RWPE1 (cell line): ENCODE data around the gene CCL3.
"Not testable (repeated sequence)": the region's sequence is repeated elsewhere in the genome, so short reads cannot be mapped to it uniquely, and the experiment has no call there.

Experiments
- CTCF ChIA-PET: fragments of 350-600 bp; sonication (Branson Sonifier 250); formaldehyde crosslinking; extraction: SDS; loops from one replicate; lab custom pipeline; 2021; lab: Yijun Ruan, JAX
- POLR2A ChIA-PET: fragments of 400-600 bp; formaldehyde crosslinking; extraction: SDS; loops from one replicate; lab custom pipeline; 2020; ENCODE audit warnings: antibody characterized with exemption; ENCODE audit not compliant: low non-redundant PET; lab: Yijun Ruan, JAX
- DNase-seq: peaks from one replicate; pipeline ENCODE4 v3.0.0; 2012; ENCODE audit warnings: low spot score
- H3K27ac ChIP-seq: fragments of 450-650 bp; 2 replicates; pipeline ENCODE4 v1.5.1; 2017
- TF ChIP-seq, protein P1 (sequence below): fragments of 450-650 bp; conservative IDR thresholded peaks from 2 replicates; pipeline ENCODE4 v1.5.1; 2017; ENCODE audit warnings: low read depth, mild to moderate bottlenecking

The CCL3 gene

DNA sequence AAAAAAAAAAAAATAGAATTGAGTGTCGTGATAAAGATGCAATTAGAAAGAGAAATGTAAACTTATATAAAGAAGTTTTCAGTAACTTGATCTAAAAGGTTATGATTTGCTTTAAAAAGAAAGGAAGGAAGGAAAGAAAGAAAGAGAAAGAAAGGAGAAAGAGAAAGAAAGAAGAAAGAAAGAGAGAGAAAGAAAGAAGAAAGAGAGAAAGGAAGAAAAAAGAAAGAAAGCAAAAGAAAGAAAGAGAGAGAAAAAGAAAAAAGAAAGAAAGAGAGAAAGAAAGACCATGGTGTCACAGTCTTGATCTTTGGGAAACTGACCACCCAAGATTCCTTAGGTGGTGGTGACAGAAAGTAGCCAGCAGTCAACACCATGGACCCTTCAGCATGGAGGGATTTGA is 4.3 kb upstream of the CCL3 start:
- no peak for DNase-seq
- TF ChIP-seq, protein P1, sequence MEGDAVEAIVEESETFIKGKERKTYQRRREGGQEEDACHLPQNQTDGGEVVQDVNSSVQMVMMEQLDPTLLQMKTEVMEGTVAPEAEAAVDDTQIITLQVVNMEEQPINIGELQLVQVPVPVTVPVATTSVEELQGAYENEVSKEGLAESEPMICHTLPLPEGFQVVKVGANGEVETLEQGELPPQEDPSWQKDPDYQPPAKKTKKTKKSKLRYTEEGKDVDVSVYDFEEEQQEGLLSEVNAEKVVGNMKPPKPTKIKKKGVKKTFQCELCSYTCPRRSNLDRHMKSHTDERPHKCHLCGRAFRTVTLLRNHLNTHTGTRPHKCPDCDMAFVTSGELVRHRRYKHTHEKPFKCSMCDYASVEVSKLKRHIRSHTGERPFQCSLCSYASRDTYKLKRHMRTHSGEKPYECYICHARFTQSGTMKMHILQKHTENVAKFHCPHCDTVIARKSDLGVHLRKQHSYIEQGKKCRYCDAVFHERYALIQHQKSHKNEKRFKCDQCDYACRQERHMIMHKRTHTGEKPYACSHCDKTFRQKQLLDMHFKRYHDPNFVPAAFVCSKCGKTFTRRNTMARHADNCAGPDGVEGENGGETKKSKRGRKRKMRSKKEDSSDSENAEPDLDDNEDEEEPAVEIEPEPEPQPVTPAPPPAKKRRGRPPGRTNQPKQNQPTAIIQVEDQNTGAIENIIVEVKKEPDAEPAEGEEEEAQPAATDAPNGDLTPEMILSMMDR: no peak
- H3K27ac ChIP-seq: no peak overlapping the region
- ChIA-PET POLR2A (no interaction called here), CTCF (no interaction called here)

DNA sequence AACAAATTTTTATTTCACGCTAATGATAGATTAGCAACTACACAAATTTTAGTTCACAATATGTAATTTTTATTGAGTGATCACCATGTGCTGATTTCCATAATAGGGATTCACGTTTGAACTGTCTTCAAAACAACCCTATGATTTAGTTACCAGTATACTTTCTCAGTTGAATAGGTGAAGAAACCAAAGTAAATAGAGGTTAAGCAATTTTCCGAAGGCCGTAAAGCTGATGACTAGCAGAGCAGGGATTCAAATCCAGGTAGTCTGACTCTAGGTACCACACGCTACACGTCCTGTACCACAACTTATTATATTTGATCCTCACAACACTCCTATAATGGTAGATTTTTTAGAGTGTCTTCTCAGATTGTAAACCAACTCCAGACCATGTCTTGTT is 2.8 kb upstream of the CCL3 start:
- DNase-seq, CTCF ChIA-PET, H3K27ac ChIP-seq, POLR2A ChIA-PET: not testable (repeated sequence)

DNA sequence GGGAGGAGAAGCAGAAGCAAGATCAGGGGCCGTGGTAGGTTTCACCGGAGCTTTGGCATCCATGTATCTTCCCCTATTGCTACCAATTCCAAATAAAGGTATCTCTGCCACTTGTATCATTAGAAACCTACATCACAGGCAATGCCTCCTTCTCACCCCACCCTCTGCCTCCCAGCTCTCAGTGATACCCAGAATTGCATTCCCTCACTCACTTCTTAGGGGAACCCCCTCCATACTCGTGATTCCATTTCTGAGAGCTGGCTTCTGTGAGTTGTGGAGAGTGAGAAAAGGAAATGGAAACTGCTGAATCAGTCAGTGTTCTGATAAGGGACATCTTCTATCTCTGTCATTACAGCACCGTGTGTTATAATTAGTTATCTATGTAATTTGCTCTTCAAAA is 2.3 kb upstream of the CCL3 start:
- CTCF ChIA-PET: interaction anchor here (0.7 kb wide), 1 partner anchor 68 kb away, joined by 3 read pairs; no protein-coding TSS in a partner anchor
- POLR2A ChIA-PET: no interaction called here
- TF ChIP-seq, protein P1: no peak
- DNase-seq: no peak
- H3K27ac ChIP-seq: no peak overlapping the region

DNA sequence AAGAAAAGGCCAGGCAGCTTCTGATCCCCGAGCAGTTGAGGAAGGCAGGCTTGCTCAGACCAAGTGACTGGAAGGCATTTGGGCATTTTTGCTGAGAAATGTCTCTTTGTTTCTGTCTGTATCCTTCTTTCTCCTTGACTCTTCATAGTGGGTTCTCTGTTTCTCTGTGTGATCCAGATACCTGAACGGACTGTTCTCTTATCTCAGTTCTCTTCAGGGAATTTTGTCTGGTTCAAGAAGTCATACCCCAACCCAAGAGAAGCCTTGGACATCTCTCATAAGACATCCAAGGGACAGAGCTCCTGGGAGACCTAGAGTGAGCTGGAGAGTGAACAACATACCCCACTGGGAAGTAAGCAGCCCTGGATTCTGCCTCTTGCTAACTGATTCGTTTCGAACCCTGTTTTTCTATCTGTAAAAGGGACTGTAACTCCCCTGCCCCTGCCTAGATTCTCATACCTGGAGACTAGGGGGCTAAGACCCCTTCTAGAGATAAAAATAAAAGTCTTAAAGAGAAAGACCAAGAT is 541 bp downstream of the CCL3 start:
- ChIA-PET CTCF (no interaction called here), POLR2A (no interaction called here)
- H3K27ac ChIP-seq: no peak overlapping the region
- TF ChIP-seq, protein P1: no peak
- no peak for DNase-seq

DNA sequence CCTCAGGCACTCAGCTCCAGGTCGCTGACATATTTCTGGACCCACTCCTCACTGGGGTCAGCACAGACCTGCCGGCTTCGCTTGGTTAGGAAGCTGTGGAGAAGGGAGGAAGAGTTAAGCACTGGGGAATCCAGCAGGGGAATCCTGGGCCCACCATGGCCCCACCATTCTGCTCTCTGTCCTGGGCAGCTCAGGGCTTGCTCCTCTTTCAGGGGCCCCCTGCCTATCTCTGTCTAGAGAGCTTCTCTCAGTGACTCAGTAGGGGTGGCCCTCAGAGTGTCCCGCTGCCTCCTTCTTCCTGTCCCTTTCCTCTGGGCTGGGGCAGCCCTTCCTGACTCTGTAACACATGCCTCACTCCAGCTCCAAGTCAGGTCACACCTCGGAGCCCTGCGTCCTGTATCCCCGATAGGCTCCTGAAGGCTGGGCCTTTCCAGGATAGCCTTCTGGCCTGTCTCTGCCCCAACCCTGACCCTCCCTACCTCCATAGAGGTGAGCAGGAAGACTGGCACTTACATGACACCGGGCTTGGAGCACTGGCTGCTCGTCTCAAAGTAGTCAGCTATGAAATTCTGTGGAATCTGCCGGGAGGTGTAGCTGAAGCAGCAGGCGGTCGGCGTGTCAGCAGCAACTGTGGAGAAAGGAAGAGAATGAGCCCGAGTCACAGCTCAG is 1.1 kb downstream of the CCL3 start:
- no peak overlapping the region for H3K27ac ChIP-seq
- POLR2A ChIA-PET: no interaction called here
- CTCF ChIA-PET: interaction anchor here (0.8 kb wide), 1 partner anchor 16 kb away, joined by 3 read pairs; no protein-coding TSS in a partner anchor
- TF ChIP-seq, protein P1: no peak
- DNase-seq: no peak

DNA sequence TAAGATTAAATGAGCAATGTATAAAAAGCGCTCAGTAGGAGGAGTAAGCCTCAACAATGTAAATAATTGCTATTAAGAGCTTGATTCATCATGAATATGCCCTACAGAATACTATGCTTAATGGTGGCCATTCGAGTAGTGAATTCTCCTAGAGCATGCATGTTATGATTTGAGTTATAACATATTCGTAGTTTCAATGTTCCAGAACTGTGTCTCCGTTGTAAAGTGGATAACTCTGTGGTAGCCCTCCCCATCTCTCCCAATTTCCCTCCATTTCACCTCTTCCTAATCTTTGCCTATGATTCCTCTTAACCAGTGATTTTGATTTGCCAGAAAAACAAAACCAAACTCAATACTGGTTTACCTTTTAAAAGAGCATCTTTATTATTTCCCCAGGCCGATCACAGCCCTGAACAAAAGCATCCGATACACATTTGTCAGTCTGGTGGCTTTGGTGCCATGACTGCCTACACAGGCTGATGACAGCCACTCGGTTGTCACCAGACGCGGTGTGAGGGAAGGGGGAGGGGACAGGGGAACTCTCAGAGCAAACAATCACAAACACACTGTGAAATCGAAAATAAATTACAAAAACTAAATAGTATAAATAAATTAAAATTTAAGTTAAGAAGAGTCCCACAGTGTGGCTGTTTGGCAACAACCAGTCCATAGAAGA is 1.9 kb downstream of the CCL3 start:
- CTCF ChIA-PET: interaction anchor here (0.8 kb wide), 1 partner anchor 16 kb away, joined by 3 read pairs; no protein-coding TSS in a partner anchor
- DNase-seq, POLR2A ChIA-PET, H3K27ac ChIP-seq: not testable (repeated sequence)

DNA sequence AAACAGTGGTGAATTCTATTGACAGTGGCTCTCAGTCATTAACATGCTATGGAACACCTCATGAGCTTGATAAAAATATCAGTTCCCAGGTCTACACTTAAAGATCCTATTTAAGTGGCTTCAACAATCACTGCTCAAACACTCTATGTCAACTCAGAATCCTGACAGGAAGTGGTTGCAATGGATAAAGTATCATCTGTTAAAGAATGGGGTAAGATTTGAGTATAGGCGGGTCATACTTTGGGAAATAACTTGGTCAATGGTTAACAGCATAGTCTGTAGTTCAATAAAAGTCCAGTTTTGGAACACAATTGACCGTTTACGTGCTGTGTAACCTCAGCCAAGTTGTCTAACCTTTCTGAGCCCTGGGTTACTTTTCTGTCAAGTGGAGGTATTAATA is 2.5 kb downstream of the CCL3 start:
- POLR2A ChIA-PET, DNase-seq, H3K27ac ChIP-seq, CTCF ChIA-PET: not testable (repeated sequence)

DNA sequence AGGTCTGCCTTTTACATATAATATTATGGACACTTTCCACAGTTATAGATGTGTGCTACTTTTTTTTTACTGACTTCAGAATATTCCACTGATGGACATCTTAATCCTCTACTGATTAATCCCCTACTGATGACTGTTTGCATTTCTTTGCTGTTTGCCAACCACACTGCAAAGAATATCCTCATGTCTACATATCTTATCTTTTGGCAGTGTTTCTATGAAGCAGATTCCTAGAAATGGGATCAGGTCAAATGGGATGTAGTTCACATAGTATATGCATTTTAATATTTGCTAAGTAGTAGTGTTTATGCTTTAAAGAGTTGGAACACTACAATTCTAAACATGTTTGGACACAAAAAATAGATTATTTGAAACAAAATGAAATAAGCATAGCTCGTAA is 3.2 kb downstream of the CCL3 start:
- CTCF ChIA-PET: no interaction called here
- POLR2A ChIA-PET: no interaction called here

More for the DNA sequence above, 3.2 kb downstream of the CCL3 start:
- no peak overlapping the region for H3K27ac ChIP-seq
- no peak for DNase-seq
- TF ChIP-seq, protein P1: no peak
